ENCODE data around the gene ATP5MC2. TPM values are rescaled to one million over a fixed set of nuclear protein-coding genes. Genes with fewer than 3 reads are reported as not detected.
"Not testable (repeated sequence)": the region's sequence is repeated elsewhere in the genome, so short reads cannot be mapped to it uniquely, and the experiment has no call there.

Gene ATP5MC2
- total RNA-seq, 2 experiments from 2014 or later, result 443 to 466 TPM

DNA sequence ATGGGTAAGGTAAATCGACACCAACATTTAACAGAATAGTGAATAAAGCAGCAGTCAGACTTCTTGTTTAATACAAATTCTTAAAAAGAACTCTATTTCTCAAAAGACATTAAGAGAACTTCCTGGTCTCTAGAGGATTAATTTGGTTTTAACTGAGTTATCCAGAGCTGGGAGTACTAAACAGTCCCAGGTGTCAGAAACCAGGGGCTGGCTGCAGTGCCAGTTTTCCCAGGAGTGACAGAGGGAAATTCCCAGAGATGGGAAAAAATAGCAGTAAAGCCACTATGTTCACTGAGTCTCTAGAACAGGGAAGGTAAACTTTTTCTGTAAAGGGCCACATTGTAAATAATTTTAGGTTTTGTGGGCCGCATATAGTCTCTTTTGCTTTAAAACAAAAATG is 8.8 kb downstream of the ATP5MC2 start:
- intact Hi-C loops (cut with micrococcal nuclease), result no loop called here
- H3K36me3 Mint-ChIP-seq (ENCODE audit: low read depth), result peaks cover 59% of the 10 kb centered on the region
- CTCF ChIA-PET, result interaction anchor here (1.2 to 1.9 kb wide), 2 partner anchors 9 to 79 kb away, joined by 4 to 7 read pairs; partner anchors contain the start of gene ATP5MC2

GRCh38 chr12:53664936-53665335 is 10.9 kb downstream of the ATP5MC2 start:
- H3K27me3 Mint-ChIP-seq (ENCODE audit: low read depth), result no peaks in the 10 kb centered on the region
- H3K36me3 Mint-ChIP-seq (ENCODE audit: low read depth), result peaks cover 50% of the 10 kb centered on the region
- no peaks in the 10 kb centered on the region for H3K9me3 Mint-ChIP-seq
- DNase-seq, result no peak
- H3K4me3 Mint-ChIP-seq, result no peak overlapping the region
- peaks cover 2% of the 10 kb centered on the region for H3K4me1 Mint-ChIP-seq (ENCODE audit: low read depth)
- no peak overlapping the region for H3K27ac Mint-ChIP-seq
- intact Hi-C loops (cut with micrococcal nuclease), result no loop called here
- CTCF ChIA-PET, result interaction anchor here (1.1 kb wide), 1 partner anchor 81 kb away, joined by 5 read pairs; no protein-coding TSS in a partner anchor

More for the DNA sequence above, 8.8 kb downstream of the ATP5MC2 start:
- no peaks in the 10 kb centered on the region for H3K9me3 Mint-ChIP-seq
- no peaks in the 10 kb centered on the region for H3K27me3 Mint-ChIP-seq (ENCODE audit: low read depth)
- H3K4me1 Mint-ChIP-seq (ENCODE audit: low read depth), result peaks cover 9% of the 10 kb centered on the region
- H3K27ac Mint-ChIP-seq, result no peak overlapping the region
- no peak overlapping the region for H3K4me3 Mint-ChIP-seq
- DNase-seq, result no peak

DNA sequence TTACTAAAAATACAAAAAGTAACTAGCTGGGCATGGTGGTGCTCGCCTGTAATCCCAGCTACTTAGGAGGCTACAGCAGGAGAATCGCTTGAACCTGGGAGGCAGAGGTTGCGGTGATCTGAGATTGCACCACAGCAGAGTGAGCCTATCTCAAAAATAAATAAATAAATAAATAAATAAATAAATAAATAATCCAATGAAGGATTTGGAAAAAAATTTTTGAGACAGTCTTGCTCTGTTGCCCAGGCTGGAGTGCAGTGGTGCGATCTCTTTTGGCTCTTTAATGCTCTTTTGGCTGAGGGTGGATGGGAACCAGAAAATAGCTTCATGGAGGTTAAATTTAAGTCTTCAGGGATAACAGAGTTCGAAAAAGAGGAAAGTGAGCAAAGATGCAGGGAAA is 11.7 kb downstream of the ATP5MC2 start:
- CTCF ChIA-PET, result no interaction called here
- intact Hi-C loops (cut with micrococcal nuclease), result no loop called here
- DNase-seq, result no peak
- H3K4me1 Mint-ChIP-seq (ENCODE audit: low read depth), result no peaks in the 10 kb centered on the region
- H3K27ac Mint-ChIP-seq, result no peak overlapping the region
- peaks cover 43% of the 10 kb centered on the region for H3K36me3 Mint-ChIP-seq (ENCODE audit: low read depth)
- no peaks in the 10 kb centered on the region for H3K9me3 Mint-ChIP-seq
- no peak overlapping the region for H3K4me3 Mint-ChIP-seq
- no peaks in the 10 kb centered on the region for H3K27me3 Mint-ChIP-seq (ENCODE audit: low read depth)

GRCh38 chr12:53660041-53660440 is 15.8 kb downstream of the ATP5MC2 start:
- DNase-seq, result no peak
- Mint-ChIP-seq H3K4me1 (ENCODE audit: low read depth) (no peaks in the 10 kb centered on the region), H3K36me3 (ENCODE audit: low read depth) (peaks cover 23% of the 10 kb centered on the region), H3K9me3 (no peaks in the 10 kb centered on the region), H3K27ac (no peak overlapping the region), H3K27me3 (ENCODE audit: low read depth) (no peaks in the 10 kb centered on the region), H3K4me3 (no peak overlapping the region)
- intact Hi-C loops (cut with micrococcal nuclease), result no loop called here
- CTCF ChIA-PET, result interaction anchor here (0.6 to 1.5 kb wide), 5 partner anchors 36 to 151 kb away, joined by 3 to 4 read pairs (median 4); no protein-coding TSS in a partner anchor

DNA sequence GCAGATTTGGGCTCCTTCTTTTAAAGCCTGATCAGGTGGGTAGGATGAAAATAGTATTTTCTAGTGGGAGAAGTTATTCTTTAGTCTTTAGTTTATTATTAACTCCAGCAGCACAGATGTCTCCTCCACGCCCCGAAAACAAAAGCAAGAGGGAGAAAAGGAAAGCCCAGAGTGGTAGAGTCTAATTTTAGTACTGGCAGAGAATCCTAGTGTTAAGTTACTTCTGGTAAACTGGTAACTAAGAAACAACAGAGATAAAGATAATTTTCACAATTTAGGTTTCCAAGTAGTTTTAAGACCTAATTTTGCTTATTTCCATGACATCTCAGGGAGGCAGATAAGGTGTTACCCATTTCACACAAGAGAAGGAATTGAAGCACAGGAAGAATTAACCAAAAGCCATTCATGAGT is 16.3 kb downstream of the ATP5MC2 start:
- intact Hi-C loops (cut with micrococcal nuclease), result no loop called here
- Mint-ChIP-seq H3K27ac (no peak overlapping the region), H3K9me3 (no peaks in the 10 kb centered on the region), H3K36me3 (ENCODE audit: low read depth) (peaks cover 19% of the 10 kb centered on the region), H3K27me3 (ENCODE audit: low read depth) (no peaks in the 10 kb centered on the region), H3K4me1 (ENCODE audit: low read depth) (no peaks in the 10 kb centered on the region), H3K4me3 (no peak overlapping the region)
- DNase-seq, result no peak
- CTCF ChIA-PET, result interaction anchor here (0.8 to 1.5 kb wide), 4 partner anchors 35 to 120 kb away, joined by 3 to 4 read pairs (median 4); no protein-coding TSS in a partner anchor

GRCh38 chr12:53659011-53659551 is 16.8 kb downstream of the ATP5MC2 start:
- Mint-ChIP-seq H3K4me3 (no peak overlapping the region), H3K27ac (no peak overlapping the region), H3K9me3 (no peaks in the 10 kb centered on the region), H3K4me1 (ENCODE audit: low read depth) (no peaks in the 10 kb centered on the region), H3K27me3 (ENCODE audit: low read depth) (no peaks in the 10 kb centered on the region), H3K36me3 (ENCODE audit: low read depth) (peaks cover 16% of the 10 kb centered on the region)
- DNase-seq, result no peak
- CTCF ChIA-PET, result interaction anchor here (0.6 to 1.5 kb wide), 2 partner anchors 17 to 88 kb away, joined by 4 read pairs; partner anchors contain the start of gene ATP5MC2
- intact Hi-C loops (cut with micrococcal nuclease), result no loop called here

GRCh38 chr12:53657041-53657440 is 18.8 kb downstream of the ATP5MC2 start:
- H3K9me3 Mint-ChIP-seq, result no peaks in the 10 kb centered on the region
- no peak overlapping the region for H3K4me3 Mint-ChIP-seq
- no peak for DNase-seq
- intact Hi-C loops (cut with micrococcal nuclease), result no loop called here
- H3K36me3 Mint-ChIP-seq (ENCODE audit: low read depth), result peaks cover 10% of the 10 kb centered on the region
- H3K4me1 Mint-ChIP-seq (ENCODE audit: low read depth), result no peaks in the 10 kb centered on the region
- H3K27ac Mint-ChIP-seq, result no peak overlapping the region
- H3K27me3 Mint-ChIP-seq (ENCODE audit: low read depth), result no peaks in the 10 kb centered on the region
- CTCF ChIA-PET, result no interaction called here

DNA sequence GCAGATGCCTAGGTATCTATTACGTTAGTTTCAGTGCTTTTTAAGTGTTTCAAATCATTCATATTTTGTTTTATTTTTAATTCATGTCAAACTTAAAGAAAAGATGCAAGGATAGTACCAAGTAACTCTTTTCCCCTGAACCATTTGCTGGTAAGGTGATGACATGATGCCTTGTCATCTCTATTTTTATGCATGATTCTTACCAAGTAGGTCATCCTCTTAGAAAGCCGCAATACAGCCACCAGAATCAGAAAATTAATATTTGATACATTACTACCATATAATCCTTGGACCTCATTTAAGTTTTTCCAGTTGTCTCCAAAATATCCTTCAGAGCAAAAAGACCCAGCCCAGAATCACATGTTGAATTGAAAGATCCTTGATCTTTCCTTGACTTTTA is 22.3 kb downstream of the ATP5MC2 start:
- Mint-ChIP-seq H3K27me3 (ENCODE audit: low read depth) (no peaks in the 10 kb centered on the region), H3K36me3 (ENCODE audit: low read depth) (peaks cover 4% of the 10 kb centered on the region), H3K27ac (no peak overlapping the region), H3K4me1 (ENCODE audit: low read depth) (no peaks in the 10 kb centered on the region), H3K4me3 (no peak overlapping the region), H3K9me3 (no peaks in the 10 kb centered on the region)
- DNase-seq, result no peak
- CTCF ChIA-PET, result no interaction called here
- intact Hi-C loops (cut with micrococcal nuclease), result no loop called here

DNA sequence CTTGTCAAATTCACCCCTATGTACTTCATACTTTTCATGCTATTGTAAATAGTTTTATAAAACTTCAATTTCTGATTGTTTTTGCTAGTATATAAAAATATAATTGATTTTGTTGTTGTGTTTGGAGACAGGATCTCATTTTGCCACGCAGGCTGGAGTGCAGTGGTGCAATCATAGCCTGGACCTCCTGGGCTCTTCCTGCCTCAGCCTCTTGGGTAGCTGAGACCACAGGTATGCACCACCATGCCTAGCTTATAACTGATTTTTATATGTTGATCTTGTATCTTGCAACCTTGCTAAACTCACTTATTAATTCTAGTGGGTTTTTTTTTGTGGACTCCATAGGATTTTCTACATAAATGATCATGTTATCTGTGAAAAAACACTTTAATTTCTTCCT is 23.5 kb downstream of the ATP5MC2 start:
- intact Hi-C loops (cut with micrococcal nuclease), result no loop called here
- no peaks in the 10 kb centered on the region for H3K9me3 Mint-ChIP-seq
- DNase-seq, result no peak
- no peak overlapping the region for H3K4me3 Mint-ChIP-seq
- no peaks in the 10 kb centered on the region for H3K27me3 Mint-ChIP-seq (ENCODE audit: low read depth)
- no peak overlapping the region for H3K27ac Mint-ChIP-seq
- CTCF ChIA-PET, result no interaction called here
- no peaks in the 10 kb centered on the region for H3K4me1 Mint-ChIP-seq (ENCODE audit: low read depth)
- H3K36me3 Mint-ChIP-seq (ENCODE audit: low read depth), result peaks cover 4% of the 10 kb centered on the region

GRCh38 chr12:53651737-53652136 is 24.1 kb downstream of the ATP5MC2 start:
- H3K27me3 Mint-ChIP-seq (ENCODE audit: low read depth), result no peaks in the 10 kb centered on the region
- intact Hi-C loops (cut with micrococcal nuclease), result no loop called here
- no peaks in the 10 kb centered on the region for H3K9me3 Mint-ChIP-seq
- H3K4me3 Mint-ChIP-seq, result no peak overlapping the region
- no peak for DNase-seq
- CTCF ChIA-PET, result no interaction called here
- peaks cover 2% of the 10 kb centered on the region for H3K36me3 Mint-ChIP-seq (ENCODE audit: low read depth)
- no peak overlapping the region for H3K27ac Mint-ChIP-seq
- no peaks in the 10 kb centered on the region for H3K4me1 Mint-ChIP-seq (ENCODE audit: low read depth)

DNA sequence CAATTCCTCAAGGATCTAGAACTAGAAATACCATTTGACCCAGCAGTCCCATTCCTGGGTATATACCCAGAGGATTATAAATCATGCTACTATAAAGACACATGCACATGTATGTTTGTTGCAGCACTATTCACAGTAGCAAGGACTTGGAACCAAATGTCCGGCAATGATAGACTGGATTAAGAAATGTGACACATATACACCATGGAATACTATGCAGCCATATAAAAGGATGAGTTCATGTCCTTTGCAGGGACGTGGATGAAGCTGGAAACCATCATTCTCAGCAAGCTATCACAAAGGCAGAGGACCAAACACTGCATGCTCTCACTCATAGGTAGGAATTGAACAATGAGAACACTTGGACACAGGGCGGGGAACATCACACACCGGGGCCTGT is 29.6 kb downstream of the ATP5MC2 start:
- H3K4me3 Mint-ChIP-seq; intact Hi-C loops (cut with micrococcal nuclease); H3K9me3 Mint-ChIP-seq; H3K27me3 Mint-ChIP-seq (ENCODE audit: low read depth); H3K36me3 Mint-ChIP-seq (ENCODE audit: low read depth); DNase-seq; CTCF ChIA-PET; H3K27ac Mint-ChIP-seq; H3K4me1 Mint-ChIP-seq (ENCODE audit: low read depth): not testable (repeated sequence)

DNA sequence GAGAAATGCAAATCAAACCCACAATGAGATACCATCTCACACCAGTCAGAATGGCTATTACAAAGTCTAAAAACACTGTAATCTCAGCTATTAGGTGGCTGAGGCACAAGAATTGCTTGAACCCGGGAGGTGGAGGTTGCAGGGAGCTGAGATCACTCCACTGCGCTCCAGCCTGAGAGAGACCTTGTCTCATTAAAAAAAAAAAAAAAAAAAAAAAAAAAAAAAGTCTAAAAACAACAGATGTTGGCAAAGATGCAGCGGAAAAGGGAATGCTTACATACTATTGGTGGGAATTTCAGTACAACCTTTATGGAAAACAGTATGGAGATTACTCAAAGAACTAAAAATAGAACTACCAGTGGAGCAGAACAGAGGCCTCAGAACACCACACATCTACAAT is 30.7 kb downstream of the ATP5MC2 start:
- intact Hi-C loops (cut with micrococcal nuclease), result no loop called here
- Mint-ChIP-seq H3K27me3 (ENCODE audit: low read depth) (no peaks in the 10 kb centered on the region), H3K9me3 (no peaks in the 10 kb centered on the region), H3K4me3 (no peak overlapping the region), H3K36me3 (ENCODE audit: low read depth) (peaks cover 2% of the 10 kb centered on the region), H3K4me1 (ENCODE audit: low read depth) (no peaks in the 10 kb centered on the region), H3K27ac (no peak overlapping the region)
- no peak for DNase-seq
- CTCF ChIA-PET, result interaction anchor here (0.7 kb wide), 1 partner anchor 204 kb away, joined by 3 read pairs; no protein-coding TSS in a partner anchor

DNA sequence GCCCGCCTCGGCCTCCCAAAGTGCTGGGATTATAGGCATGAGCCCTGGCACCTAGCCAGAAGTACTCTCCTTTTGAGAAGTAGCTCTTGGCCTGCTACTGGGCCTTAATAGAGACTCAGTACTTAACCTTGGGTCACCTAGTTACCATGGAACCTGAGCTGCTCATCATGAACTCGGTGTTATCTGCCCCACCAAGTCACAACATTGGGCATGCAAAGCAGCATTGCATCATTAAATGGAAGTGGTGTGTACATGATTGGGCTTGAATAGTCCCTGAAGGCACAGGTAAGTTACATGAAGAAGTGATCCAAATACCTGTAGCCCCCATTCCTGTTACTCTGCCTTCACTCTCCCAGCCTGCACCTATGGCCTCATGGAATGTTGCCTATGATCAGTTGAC is 31.8 kb downstream of the ATP5MC2 start:
- intact Hi-C loops (cut with micrococcal nuclease), result no loop called here
- H3K27me3 Mint-ChIP-seq (ENCODE audit: low read depth), result no peaks in the 10 kb centered on the region
- no peak overlapping the region for H3K27ac Mint-ChIP-seq
- CTCF ChIA-PET, result interaction anchor here (0.9 kb wide), 1 partner anchor 101 kb away, joined by 3 read pairs; no protein-coding TSS in a partner anchor
- H3K9me3 Mint-ChIP-seq, result no peaks in the 10 kb centered on the region
- peaks cover 2% of the 10 kb centered on the region for H3K36me3 Mint-ChIP-seq (ENCODE audit: low read depth)
- DNase-seq, result no peak
- no peak overlapping the region for H3K4me3 Mint-ChIP-seq
- no peaks in the 10 kb centered on the region for H3K4me1 Mint-ChIP-seq (ENCODE audit: low read depth)

All from activated naive CD4-positive, alpha-beta T cell treated with anti-CD3 and anti-CD28 coated beads for 36 hours (primary cell).